Activated B cell treated with CpG ODN at 0.5 μM for 24 hours (primary cell): ENCODE measurements around the gene PDXP. TPM values are rescaled to one million over a fixed set of nuclear protein-coding genes. Genes with fewer than 3 reads are reported as not detected.
"Not testable (repeated sequence)": the region's sequence is repeated elsewhere in the genome, so short reads cannot be mapped to it uniquely, and the experiment has no call there.

Experiments
- ATAC-seq: fragments of 200-7000 bp; cut with Tn5 transposase; one replicate; pipeline ENCODE4 v1.10.0; 2021; ENCODE audit warnings: low read depth, mild to moderate bottlenecking, moderate library complexity
- CTCF ChIA-PET: fragments of 350-600 bp; sonication (Branson Sonifier 250); formaldehyde crosslinking; loops from one replicate; lab custom pipeline; 2021; ENCODE audit warnings: antibody characterized with exemption; lab: Charles Lee
- POLR2A ChIA-PET: fragments of 350-600 bp; sonication (Branson Sonifier 250); formaldehyde crosslinking; loops from one replicate; lab custom pipeline; 2021; ENCODE audit warnings: antibody characterized with exemption; lab: Charles Lee
- DNase-seq: peaks from one replicate; pipeline ENCODE4 v3.0.0; 2022
- H3K27ac Mint-ChIP-seq: one replicate; pipeline ENCODE4 v1.8.0; 2020; ENCODE audit warnings: mixed read lengths
- H3K27me3 Mint-ChIP-seq: one replicate; pipeline ENCODE4 v1.8.0; 2021; ENCODE audit warnings: mixed read lengths
- H3K36me3 Mint-ChIP-seq: one replicate; pipeline ENCODE4 v1.8.0; 2021; ENCODE audit warnings: low read depth, mixed read lengths
- H3K4me1 Mint-ChIP-seq: one replicate; pipeline ENCODE4 v1.8.0; 2021; ENCODE audit warnings: mixed read lengths
- H3K4me3 Mint-ChIP-seq: one replicate; pipeline ENCODE4 v1.8.0; 2020; ENCODE audit warnings: mild to moderate bottlenecking, mixed read lengths
- H3K9me3 Mint-ChIP-seq: one replicate; pipeline ENCODE4 v1.8.0; 2020; ENCODE audit warnings: mixed read lengths
- intact Hi-C: fragments of 100-400 bp; cut with micrococcal nuclease; formaldehyde crosslinking; loops from one replicate; pipeline ENCODE4 v1.15.1; 2024
- total RNA-seq: library from RNA; stranded (reverse); gene quantifications from 2 replicates; pipeline ENCODE4 v1.2.3, GENCODE V29; 2022
- TF ChIP-seq, protein P1 (sequence below): fragments of 200-600 bp; IDR thresholded peaks from one replicate; pipeline ENCODE4 v1.8.0; 2022; ENCODE audit warnings: antibody characterized with exemption, mild to moderate bottlenecking

Gene PDXP
- total RNA-seq, 1 donor from 2014 or later: 22.6 TPM

DNA sequence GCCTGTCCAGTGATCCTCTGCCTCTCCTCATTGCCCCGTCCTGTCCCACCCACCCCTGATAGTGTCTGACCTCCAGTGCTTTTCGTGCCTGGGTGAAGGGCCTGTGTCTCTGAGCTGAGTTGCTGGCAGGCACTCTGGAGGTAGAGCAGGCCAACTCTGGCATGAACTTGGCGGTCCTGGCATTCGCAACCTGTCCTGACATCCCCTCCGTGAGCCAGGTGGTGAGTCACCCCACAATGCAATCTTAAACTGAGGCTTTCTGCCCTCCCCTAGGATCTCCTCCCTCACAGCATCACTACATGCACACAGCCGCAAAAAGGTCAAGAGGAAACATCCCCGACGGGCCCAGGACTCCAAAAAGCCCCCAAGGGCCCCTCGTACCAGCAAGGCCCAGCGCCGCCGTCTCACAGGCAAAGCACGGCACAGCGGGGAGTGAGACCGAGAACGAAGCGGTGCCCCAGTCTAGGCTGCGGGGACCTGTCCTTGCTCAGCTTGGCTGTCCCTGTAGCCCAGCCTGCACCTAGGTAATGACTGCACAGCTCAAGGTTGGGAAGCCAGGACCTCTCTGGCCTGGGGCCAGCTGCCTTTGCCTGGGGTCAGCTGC lies 32.5 kb downstream of the PDXP start:
- POLR2A ChIA-PET: interaction anchor here (0.6 kb wide), 1 partner anchor 30 kb away, joined by 9 read pairs; no protein-coding TSS in a partner anchor
- no peaks in the 10 kb centered on the region for H3K9me3 Mint-ChIP-seq
- no peaks in the 10 kb centered on the region for H3K27me3 Mint-ChIP-seq
- intact Hi-C loops: no loop called here
- ATAC-seq: no peak
- H3K4me1 Mint-ChIP-seq: peaks cover 23% of the 10 kb centered on the region
- CTCF ChIA-PET: no interaction called here
- TF ChIP-seq, protein P1, sequence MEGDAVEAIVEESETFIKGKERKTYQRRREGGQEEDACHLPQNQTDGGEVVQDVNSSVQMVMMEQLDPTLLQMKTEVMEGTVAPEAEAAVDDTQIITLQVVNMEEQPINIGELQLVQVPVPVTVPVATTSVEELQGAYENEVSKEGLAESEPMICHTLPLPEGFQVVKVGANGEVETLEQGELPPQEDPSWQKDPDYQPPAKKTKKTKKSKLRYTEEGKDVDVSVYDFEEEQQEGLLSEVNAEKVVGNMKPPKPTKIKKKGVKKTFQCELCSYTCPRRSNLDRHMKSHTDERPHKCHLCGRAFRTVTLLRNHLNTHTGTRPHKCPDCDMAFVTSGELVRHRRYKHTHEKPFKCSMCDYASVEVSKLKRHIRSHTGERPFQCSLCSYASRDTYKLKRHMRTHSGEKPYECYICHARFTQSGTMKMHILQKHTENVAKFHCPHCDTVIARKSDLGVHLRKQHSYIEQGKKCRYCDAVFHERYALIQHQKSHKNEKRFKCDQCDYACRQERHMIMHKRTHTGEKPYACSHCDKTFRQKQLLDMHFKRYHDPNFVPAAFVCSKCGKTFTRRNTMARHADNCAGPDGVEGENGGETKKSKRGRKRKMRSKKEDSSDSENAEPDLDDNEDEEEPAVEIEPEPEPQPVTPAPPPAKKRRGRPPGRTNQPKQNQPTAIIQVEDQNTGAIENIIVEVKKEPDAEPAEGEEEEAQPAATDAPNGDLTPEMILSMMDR: no peak
- peaks cover 70% of the 10 kb centered on the region for H3K36me3 Mint-ChIP-seq
- no peak overlapping the region for H3K4me3 Mint-ChIP-seq
- no peak for DNase-seq
- H3K27ac Mint-ChIP-seq: no peak overlapping the region

DNA sequence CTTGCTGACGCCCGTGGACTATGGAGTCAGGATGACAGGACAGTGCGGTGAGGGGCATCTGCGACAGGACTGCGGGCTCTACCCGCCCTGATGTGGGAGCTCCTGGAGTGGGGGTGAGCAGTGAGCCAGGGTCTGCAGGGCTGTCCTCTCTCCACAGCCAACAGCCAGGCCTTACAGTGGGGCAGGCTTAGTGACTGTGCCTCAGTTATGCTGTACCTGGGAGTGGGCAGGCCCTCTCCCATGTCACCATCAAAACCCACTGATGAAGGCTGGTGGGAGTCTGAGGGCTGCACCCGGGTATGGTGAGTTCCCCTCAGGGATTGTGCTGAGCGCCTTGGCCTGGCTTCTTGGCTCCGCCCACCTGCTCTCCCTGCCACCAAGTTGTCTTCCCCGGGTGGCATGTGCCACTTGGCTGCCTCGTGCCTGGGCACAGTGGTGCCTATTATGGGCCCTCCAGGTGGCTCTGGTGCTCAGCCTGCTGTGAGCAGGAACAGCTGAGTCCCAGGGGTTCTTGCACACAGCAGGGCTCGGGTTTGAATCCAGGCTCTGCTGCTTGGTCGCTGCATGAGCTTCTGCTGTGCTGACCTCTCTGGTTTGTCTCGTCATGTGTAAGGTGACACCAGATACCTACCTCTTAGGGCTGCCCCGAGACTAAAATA lies 34.2 kb downstream of the PDXP start:
- TF ChIP-seq, protein P1: no peak
- H3K27me3 Mint-ChIP-seq: no peaks in the 10 kb centered on the region
- peaks cover 21% of the 10 kb centered on the region for H3K4me1 Mint-ChIP-seq
- peaks cover 60% of the 10 kb centered on the region for H3K36me3 Mint-ChIP-seq
- H3K9me3 Mint-ChIP-seq: no peaks in the 10 kb centered on the region
- DNase-seq (no peak), ATAC-seq (no peak)
- POLR2A ChIA-PET: interaction anchor here (0.6 kb wide), 2 partner anchors 31 to 1445 kb away, joined by 5 to 6 read pairs; no protein-coding TSS in a partner anchor
- CTCF ChIA-PET: no interaction called here
- H3K27ac Mint-ChIP-seq: no peak overlapping the region
- intact Hi-C loops: no loop called here
- H3K4me3 Mint-ChIP-seq: no peak overlapping the region

DNA sequence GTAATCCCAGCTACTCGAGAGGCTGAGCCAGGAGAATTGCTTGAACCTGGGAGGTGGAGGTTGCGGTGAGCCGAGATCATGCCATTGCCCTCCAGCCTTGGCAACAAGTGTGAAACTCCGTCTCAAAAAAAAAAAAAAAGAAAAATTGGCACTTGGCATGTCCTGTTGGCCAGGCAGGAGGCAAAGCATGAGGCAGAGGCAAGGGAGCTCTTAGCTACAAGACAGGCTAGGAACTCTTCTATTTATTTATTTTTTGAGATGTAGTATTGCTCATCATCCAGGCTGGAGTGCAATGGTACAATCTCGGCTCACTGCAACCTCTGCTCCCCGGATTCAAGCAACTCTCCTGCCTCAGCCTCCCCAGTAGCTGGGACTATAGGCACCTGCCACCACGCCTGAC lies 35.6 kb downstream of the PDXP start:
- H3K4me3 Mint-ChIP-seq, H3K27ac Mint-ChIP-seq, intact Hi-C loops, CTCF ChIA-PET, H3K27me3 Mint-ChIP-seq, ATAC-seq, DNase-seq, H3K9me3 Mint-ChIP-seq: not testable (repeated sequence)
- Mint-ChIP-seq H3K36me3 (peaks cover 49% of the 10 kb centered on the region), H3K4me1 (peaks cover 15% of the 10 kb centered on the region)
- POLR2A ChIA-PET: interaction anchor here (0.7 to 1.2 kb wide), 3 partner anchors 17 to 583 kb away, joined by 3 to 9 read pairs (median 5); no protein-coding TSS in a partner anchor

DNA sequence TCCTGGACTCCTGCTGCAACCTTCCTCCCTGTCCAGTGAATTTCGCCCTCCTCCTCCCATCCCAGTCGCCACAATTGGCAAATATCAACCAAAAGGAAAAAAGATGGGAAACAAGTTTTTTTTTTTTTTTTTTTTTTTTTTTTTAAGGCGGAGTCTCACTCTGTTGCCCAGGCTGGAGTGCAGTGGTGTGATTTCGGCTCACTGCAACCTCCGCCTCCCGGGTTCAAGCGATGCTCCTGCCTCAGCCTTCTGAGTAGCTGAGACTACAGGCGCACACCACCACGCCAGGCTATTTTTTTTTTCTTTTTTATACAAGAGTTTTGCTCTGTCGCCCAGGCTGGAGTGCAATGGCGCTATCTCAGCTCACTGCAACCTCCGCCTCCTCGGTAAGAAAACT lies 37.7 kb downstream of the PDXP start:
- ChIA-PET CTCF (interaction anchor here (1.8 kb wide), 1 partner anchor 53 kb away, joined by 7 read pairs; no protein-coding TSS in a partner anchor), POLR2A (interaction anchor here (0.9 kb wide), 1 partner anchor 10 kb away, joined by 3 read pairs; the partner anchor contains the start of gene NOL12)
- Mint-ChIP-seq H3K36me3 (peaks cover 31% of the 10 kb centered on the region), H3K4me3 (peak overlapping the region; percentile 60), H3K4me1 (peaks cover 15% of the 10 kb centered on the region)
- H3K27ac Mint-ChIP-seq, H3K27me3 Mint-ChIP-seq, DNase-seq, ATAC-seq, H3K9me3 Mint-ChIP-seq: not testable (repeated sequence)
- intact Hi-C loops: loop anchor here (1.0 kb wide), 1 partner anchor 10 kb away; the partner anchor contains the start of gene NOL12

DNA sequence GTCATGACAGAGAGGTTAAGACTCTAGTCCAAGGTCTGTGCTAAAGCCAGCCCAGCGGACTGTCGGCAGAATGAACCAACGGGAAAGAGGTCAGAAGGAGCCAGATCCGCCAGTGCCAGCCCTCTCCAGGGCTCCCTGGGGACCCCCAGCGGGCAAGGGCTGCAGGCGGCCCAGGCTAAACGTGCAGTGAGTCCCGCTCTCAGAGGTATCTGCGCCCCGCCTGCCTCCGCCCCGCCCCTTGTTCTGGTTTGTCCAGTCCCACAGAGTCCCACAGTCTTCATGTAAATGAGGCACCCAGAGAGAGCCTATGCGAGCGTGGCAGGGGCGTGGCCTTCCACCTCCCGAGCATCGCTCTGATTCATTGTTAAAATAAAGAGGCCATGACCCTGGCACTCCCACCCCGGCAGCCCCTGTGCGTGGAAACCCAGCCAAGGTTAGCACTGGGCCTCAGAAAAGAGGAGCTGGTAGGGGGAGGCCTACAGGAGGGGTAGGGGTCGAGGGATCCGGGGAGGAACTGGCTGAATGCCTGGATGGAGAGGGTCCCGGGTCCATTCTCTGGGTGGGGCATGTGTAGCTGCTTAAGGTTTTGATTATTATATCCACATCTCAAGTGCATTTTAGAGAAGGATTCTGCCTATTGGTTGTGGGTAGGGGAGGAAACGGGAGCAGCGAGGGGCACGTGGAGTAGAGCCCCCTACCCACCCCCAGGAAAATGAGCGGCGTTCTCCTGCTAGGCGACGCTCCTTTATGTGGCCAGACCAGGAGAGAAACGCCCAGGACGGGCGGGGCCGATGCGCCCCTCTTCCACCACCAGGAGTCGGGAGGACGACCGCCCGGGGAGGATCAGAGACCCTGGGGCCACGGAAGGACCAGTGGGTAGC lies 38.4 kb downstream of the PDXP start, which contains the start of gene TRIOBP:
TRIOBP (plus strand) TSS at position 392 of the 881 bp plus-strand sequence. CDS start 4,318 bp downstream, outside the sequence.
- H3K36me3 Mint-ChIP-seq: peaks cover 25% of the 10 kb centered on the region

More for the DNA sequence above, 38.4 kb downstream of the PDXP start, which contains the start of gene TRIOBP:
- ATAC-seq (peak; percentile 99), DNase-seq (peak; percentile 76)
- Mint-ChIP-seq H3K27me3 (no peaks in the 10 kb centered on the region), H3K4me1 (peaks cover 15% of the 10 kb centered on the region), H3K4me3 (peak within 1 kb of the TSS; percentile 60), H3K27ac (no peak within 1 kb of the TSS), H3K9me3 (no peaks in the 10 kb centered on the region)
- CTCF ChIA-PET: interaction anchor here (0.7 to 1.8 kb wide), 2 partner anchors 15 to 54 kb away, joined by 3 to 7 read pairs; no protein-coding TSS in a partner anchor
- POLR2A ChIA-PET: no interaction called here
- intact Hi-C loops: loop anchor here (1.0 kb wide), 1 partner anchor 11 kb away; the partner anchor contains the start of gene NOL12
- TF ChIP-seq, protein P1: no peak
